ENCODE data around the gene ITPR2.

- no peak for TF ChIP-seq CTCF (IDR thresholded peaks at IDR 0.05)
- TF ChIP-seq POLR2AphosphoS5 (IDR thresholded peaks at IDR 0.05; ENCODE audit: insufficient read depth in 1 of 2, low read depth in 1 of 2), result no peak
- no peak for TF ChIP-seq POLR2A (IDR thresholded peaks at IDR 0.05)
Observed at GRCh38 chr12:26880625-26881024, 47.6 kb upstream of the ITPR2 start.
